Neural crest cell (in vitro differentiated cells): ENCODE measurements around the gene SERPINA4. TPM values are rescaled to one million over a fixed set of nuclear protein-coding genes. Genes with fewer than 3 reads are reported as not detected.

Source experiments
- DNase-seq: peaks from one replicate; pipeline ENCODE4 v3.0.0; 2021; ENCODE audit warnings: low read depth, mixed read lengths, low spot score
- H3K27ac Mint-ChIP-seq: one replicate; pipeline ENCODE4 v1.8.0; 2021; ENCODE audit warnings: mild to moderate bottlenecking, mixed read lengths; ENCODE audit not compliant: unreplicated experiment
- H3K27me3 Mint-ChIP-seq: 2 replicates; pipeline ENCODE4 v1.8.0; 2021; ENCODE audit warnings: low read depth, mild to moderate bottlenecking, mixed read lengths
- H3K36me3 Mint-ChIP-seq: 2 replicates; pipeline ENCODE4 v1.8.0; 2021; ENCODE audit warnings: low read depth, mild to moderate bottlenecking, mixed read lengths
- H3K4me1 Mint-ChIP-seq: 2 replicates; pipeline ENCODE4 v1.8.0; 2021; ENCODE audit warnings: mixed read lengths
- H3K4me3 Mint-ChIP-seq: one replicate; pipeline ENCODE4 v1.8.0; 2021; ENCODE audit warnings: mild to moderate bottlenecking, mixed read lengths
- H3K9me3 Mint-ChIP-seq: 2 replicates; pipeline ENCODE4 v1.8.0; 2021; ENCODE audit warnings: mixed read lengths
- long read RNA-seq: library from polyadenylated mRNA; unstranded; transcript quantifications from one replicate; pipeline ENCODE4 v2.0.0, GENCODE V29; 2020
- total RNA-seq: library from RNA; stranded (reverse); gene quantifications from 2 replicates; pipeline ENCODE4 v1.2.1, GENCODE V29; 2021
- TF ChIP-seq, protein P1 (sequence below): fragments of 200-600 bp; sonication (generic); conservative IDR thresholded peaks from 2 replicates; pipeline ENCODE4 v1.5.0; 2021; ENCODE audit warnings: antibody characterized with exemption, mild to moderate bottlenecking

SERPINA4 gene, protein sequence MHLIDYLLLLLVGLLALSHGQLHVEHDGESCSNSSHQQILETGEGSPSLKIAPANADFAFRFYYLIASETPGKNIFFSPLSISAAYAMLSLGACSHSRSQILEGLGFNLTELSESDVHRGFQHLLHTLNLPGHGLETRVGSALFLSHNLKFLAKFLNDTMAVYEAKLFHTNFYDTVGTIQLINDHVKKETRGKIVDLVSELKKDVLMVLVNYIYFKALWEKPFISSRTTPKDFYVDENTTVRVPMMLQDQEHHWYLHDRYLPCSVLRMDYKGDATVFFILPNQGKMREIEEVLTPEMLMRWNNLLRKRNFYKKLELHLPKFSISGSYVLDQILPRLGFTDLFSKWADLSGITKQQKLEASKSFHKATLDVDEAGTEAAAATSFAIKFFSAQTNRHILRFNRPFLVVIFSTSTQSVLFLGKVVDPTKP
- not detected in 2 replicates for total RNA-seq
- long read RNA-seq: 0 reads

DNA sequence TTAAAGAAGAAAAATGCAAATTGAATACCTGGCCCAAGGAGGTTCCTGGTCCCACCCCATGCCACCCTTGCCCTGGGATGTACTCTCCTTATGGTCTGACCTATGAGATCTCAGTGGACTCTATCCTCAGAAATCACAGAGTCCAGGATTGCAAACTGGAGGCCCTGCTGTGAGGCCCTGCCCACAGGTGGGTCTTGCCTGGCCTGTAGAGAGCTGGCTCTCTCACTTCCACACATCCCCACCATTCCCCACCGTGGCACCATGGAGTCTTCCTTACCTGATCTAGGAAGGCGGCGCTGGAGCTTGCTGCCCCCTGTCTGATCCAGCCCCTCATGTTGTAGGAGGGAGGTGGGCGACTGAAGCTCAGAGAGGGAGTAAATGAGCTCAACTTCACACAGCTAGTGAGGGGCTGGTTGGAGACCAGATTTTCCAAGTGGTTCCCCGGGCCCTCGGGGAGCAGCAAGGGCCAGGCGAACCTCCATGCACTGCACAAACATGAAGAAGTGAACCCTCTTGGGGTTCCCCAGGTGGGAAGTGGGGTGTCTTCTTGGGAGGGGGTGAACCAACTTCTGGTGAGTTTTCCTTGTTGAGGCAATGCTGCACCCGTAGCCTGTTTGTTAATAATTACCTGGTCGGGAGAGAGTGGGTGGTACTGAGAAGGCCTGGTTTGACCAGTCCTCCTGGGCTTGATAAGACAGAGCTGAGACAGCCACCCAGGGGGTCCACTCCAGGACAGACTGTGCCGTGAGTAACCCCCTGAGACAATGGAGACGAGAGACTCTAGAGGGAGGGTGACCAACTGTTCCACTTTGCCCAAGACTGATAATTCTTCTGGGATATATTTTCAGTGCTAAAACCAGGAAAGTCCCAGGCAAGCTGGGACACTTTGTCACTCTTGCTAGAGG lies at the start of gene SERPINA4:
TSS of gene SERPINA4 (plus strand) at position 692 of the 905 bp plus-strand sequence. CDS start 2,041 bp downstream, outside the sequence.
- no peaks in the 10 kb centered on the region for H3K36me3 Mint-ChIP-seq
- no peaks in the 10 kb centered on the region for H3K27me3 Mint-ChIP-seq
- H3K27ac Mint-ChIP-seq: no peak within 1 kb of the TSS
- no peak for DNase-seq
- no peak within 1 kb of the TSS for H3K4me3 Mint-ChIP-seq
- no peaks in the 10 kb centered on the region for H3K4me1 Mint-ChIP-seq
- TF ChIP-seq, protein P1, sequence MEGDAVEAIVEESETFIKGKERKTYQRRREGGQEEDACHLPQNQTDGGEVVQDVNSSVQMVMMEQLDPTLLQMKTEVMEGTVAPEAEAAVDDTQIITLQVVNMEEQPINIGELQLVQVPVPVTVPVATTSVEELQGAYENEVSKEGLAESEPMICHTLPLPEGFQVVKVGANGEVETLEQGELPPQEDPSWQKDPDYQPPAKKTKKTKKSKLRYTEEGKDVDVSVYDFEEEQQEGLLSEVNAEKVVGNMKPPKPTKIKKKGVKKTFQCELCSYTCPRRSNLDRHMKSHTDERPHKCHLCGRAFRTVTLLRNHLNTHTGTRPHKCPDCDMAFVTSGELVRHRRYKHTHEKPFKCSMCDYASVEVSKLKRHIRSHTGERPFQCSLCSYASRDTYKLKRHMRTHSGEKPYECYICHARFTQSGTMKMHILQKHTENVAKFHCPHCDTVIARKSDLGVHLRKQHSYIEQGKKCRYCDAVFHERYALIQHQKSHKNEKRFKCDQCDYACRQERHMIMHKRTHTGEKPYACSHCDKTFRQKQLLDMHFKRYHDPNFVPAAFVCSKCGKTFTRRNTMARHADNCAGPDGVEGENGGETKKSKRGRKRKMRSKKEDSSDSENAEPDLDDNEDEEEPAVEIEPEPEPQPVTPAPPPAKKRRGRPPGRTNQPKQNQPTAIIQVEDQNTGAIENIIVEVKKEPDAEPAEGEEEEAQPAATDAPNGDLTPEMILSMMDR: no peak
- peaks cover 5% of the 10 kb centered on the region for H3K9me3 Mint-ChIP-seq

DNA sequence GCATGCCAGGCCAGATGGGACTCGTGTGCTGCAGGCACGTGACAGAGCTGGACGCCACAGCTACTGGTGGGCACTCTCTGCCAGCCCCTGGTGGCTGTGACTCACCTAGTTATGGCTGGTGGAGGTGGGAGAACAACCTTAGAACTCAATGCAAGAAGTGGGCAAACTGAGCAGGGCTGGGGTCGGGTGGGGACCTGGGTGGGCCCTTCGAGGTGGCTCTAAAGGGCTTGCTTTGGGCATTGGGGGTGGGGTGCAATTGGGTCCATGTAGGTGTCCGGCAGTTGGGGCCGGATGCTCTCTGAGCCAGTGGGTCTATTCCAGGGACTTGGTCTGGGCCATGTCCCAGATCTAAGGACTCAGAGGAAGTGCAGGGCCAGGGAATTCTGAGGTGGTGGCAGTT lies 46.9 kb upstream of the SERPINA4 start:
- peaks cover 12% of the 10 kb centered on the region for H3K27me3 Mint-ChIP-seq
- no peak overlapping the region for H3K27ac Mint-ChIP-seq
- TF ChIP-seq, protein P1: no peak
- no peaks in the 10 kb centered on the region for H3K4me1 Mint-ChIP-seq
- no peaks in the 10 kb centered on the region for H3K36me3 Mint-ChIP-seq
- H3K4me3 Mint-ChIP-seq: no peak overlapping the region
- no peak for DNase-seq
- H3K9me3 Mint-ChIP-seq: peaks cover 7% of the 10 kb centered on the region

DNA sequence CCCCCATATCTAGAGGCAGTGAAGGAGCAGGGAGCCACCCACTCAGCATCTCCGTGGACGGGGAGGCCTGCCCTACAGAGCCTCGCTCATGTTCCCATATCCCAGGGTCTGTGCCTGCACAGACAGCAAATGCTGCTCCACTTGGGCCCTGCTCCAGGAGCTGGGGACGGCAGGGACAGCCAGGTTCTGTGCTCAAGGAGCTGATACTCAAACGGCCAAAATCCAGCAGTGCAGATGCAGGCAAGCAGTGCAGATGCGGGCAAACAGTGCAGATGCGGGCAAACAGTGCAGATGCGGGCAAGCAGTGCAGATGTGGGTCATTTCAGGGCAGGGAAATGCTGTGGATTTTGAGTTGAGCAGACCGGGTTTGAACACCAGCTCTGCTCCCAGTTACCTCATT lies 45.8 kb upstream of the SERPINA4 start:
- Mint-ChIP-seq H3K4me1 (no peaks in the 10 kb centered on the region), H3K4me3 (no peak overlapping the region), H3K36me3 (no peaks in the 10 kb centered on the region), H3K9me3 (peaks cover 9% of the 10 kb centered on the region), H3K27ac (no peak overlapping the region), H3K27me3 (peaks cover 12% of the 10 kb centered on the region)
- DNase-seq: no peak
- TF ChIP-seq, protein P1: no peak

DNA sequence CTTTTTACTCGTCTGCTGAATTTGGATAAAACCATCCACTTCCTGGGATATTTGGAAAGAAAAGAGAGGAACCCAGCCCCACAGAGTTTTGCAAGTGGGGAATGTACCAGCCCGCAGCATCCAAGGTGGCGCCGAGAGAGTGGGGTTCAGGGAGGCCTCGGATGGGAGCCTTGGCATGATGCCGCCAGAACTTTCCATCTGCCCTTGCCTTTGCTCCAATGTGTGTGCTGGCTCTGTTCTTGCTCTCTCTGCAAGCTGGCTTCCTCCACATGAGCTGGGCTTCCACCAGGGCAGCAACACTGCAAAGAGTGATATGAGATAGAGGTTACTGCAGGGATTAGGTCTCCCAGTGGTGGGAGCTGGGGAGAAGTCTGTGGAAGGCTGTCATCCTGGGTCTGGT lies 45.4 kb upstream of the SERPINA4 start:
- TF ChIP-seq, protein P1: no peak
- Mint-ChIP-seq H3K9me3 (peaks cover 9% of the 10 kb centered on the region), H3K4me1 (no peaks in the 10 kb centered on the region), H3K36me3 (no peaks in the 10 kb centered on the region), H3K4me3 (no peak overlapping the region), H3K27me3 (peaks cover 12% of the 10 kb centered on the region), H3K27ac (no peak overlapping the region)
- no peak for DNase-seq

DNA sequence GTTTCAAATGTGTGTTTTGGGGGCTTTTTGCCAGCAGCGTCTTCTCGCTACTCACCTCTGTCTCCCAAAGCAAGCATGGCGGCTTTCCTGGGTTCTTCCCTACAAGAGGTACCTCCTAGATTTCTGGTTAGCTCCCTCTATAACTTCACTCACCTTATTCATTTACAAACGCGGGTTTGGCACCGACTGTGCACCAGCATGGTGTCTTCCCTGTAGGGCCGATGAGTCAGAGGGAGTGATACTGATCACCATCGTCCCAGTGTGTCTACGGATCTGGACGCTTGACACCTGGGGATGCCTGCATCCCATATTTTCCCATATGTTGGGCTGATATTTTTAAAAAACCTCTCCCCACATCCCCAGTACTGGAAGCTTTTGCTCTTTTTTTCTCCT lies 44.0 kb upstream of the SERPINA4 start:
- DNase-seq: no peak
- TF ChIP-seq, protein P1: no peak
- Mint-ChIP-seq H3K4me1 (no peaks in the 10 kb centered on the region), H3K27ac (no peak overlapping the region), H3K9me3 (peaks cover 9% of the 10 kb centered on the region), H3K4me3 (no peak overlapping the region), H3K27me3 (peaks cover 10% of the 10 kb centered on the region), H3K36me3 (no peaks in the 10 kb centered on the region)
